Vagina (tissue), 2 donors: Measurements from ENCODE around the gene CMTM4.

Source experiments
- POLR2A ChIP-seq, 2 donors: fragments of 450-650 bp; IDR thresholded peaks; one replicate each; pipeline ENCODE4 v1.6.1; 2017; ENCODE audit warnings: antibody characterized with exemption in 2 of 2, mild to moderate bottlenecking in 2 of 2, moderate library complexity in 2 of 2
- TF ChIP-seq, protein P1 (sequence below), 3 experiments: fragments of 450-650 bp in 2 of 3; fragments of 200-600 bp in 1 of 3; sonication (generic) in 1 of 3; IDR thresholded peaks; one replicate each; pipeline ENCODE4 v1.5.1; 2017 to 2019; ENCODE audit warnings: antibody characterized with exemption in 3 of 3, mild to moderate bottlenecking in 2 of 3, moderate library complexity in 2 of 3

DNA sequence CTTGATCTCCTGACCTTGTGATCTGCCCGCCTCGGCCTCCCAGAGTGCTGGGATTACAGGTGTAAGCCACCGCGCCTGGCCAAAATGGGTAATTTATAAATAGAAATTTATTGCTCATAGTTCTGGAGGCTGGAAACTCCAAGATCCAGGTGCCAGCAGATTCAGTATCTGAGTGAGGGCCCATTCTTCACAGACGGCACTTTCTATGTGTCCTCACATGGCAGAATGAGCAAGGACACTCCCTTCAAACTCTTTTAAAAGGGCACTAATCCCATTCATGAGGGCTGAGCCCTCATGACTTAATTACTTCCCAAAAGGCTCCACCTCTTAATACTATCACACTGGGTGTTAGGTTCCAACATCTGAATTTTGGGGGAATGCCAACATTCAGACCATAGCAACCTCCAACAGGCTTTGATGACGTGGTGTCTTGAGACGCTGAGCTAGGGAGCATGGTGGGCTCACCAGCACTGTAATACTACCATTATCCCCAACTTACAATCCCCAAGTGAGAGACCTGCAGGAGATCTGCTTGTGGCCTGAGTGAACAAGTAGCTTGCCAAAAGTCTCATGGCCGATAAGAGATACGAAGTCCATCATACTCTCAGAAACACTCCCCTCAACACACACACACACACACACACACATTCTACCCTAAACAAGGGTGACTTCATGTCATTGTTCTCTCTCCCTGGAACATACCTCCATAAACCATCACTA lies 8.5 kb downstream of the CMTM4 start:
- TF ChIP-seq, protein P1, sequence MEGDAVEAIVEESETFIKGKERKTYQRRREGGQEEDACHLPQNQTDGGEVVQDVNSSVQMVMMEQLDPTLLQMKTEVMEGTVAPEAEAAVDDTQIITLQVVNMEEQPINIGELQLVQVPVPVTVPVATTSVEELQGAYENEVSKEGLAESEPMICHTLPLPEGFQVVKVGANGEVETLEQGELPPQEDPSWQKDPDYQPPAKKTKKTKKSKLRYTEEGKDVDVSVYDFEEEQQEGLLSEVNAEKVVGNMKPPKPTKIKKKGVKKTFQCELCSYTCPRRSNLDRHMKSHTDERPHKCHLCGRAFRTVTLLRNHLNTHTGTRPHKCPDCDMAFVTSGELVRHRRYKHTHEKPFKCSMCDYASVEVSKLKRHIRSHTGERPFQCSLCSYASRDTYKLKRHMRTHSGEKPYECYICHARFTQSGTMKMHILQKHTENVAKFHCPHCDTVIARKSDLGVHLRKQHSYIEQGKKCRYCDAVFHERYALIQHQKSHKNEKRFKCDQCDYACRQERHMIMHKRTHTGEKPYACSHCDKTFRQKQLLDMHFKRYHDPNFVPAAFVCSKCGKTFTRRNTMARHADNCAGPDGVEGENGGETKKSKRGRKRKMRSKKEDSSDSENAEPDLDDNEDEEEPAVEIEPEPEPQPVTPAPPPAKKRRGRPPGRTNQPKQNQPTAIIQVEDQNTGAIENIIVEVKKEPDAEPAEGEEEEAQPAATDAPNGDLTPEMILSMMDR (IDR thresholded peaks at IDR 0.05): no peak
- no peak for TF ChIP-seq POLR2A (IDR thresholded peaks at IDR 0.05)
